GM12891 (cell line): ENCODE results near the gene WBP2NL.

Experiments
- DNase-seq: peaks from one replicate; pipeline ENCODE4 v3.0.0; 2011; ENCODE audit warnings: low spot score; ENCODE audit not compliant: insufficient read length
- FAIRE-seq: peaks from 2 replicates; lab custom pipeline; 2011; peaks lifted over from hg19 to GRCh38; lab: Jason Lieb, UNC
- PAX5 ChIP-seq: IDR thresholded peaks from 2 replicates; pipeline ENCODE4 v1.6.1; 2011; ENCODE audit warnings: low read length, moderate library complexity, mild to moderate bottlenecking; ENCODE audit not compliant: insufficient read depth, severe bottlenecking
- POLR2A ChIP-seq: IDR thresholded peaks from 2 replicates; pipeline ENCODE4 v1.6.1; 2011; ENCODE audit warnings: low read depth, low read length, control low read depth
- POLR2AphosphoS5 ChIP-seq: IDR thresholded peaks from 2 replicates; pipeline ENCODE4 v1.6.1; 2011; ENCODE audit warnings: low read depth, low read length, control low read depth
- POU2F2 ChIP-seq: IDR thresholded peaks from 2 replicates; pipeline ENCODE4 v1.6.1; 2011; ENCODE audit warnings: low read depth, mild to moderate bottlenecking, control low read depth, low read length, moderate library complexity
- SPI1 ChIP-seq: IDR thresholded peaks from 2 replicates; pipeline ENCODE4 v1.6.1; 2011; ENCODE audit warnings: low read depth, low read length, control low read depth
- TAF1 ChIP-seq: IDR thresholded peaks from 2 replicates; pipeline ENCODE4 v1.6.1; 2011; ENCODE audit warnings: low read depth, low read length, control low read depth

Gene WBP2NL

GRCh38 chr22:42060489-42060888, 61.9 kb downstream of the WBP2NL start:
- no peak for TF ChIP-seq POLR2AphosphoS5
- TF ChIP-seq POU2F2, result no peak
- TF ChIP-seq SPI1, result no peak
- no peak for TF ChIP-seq POLR2A
- TF ChIP-seq TAF1, result no peak
- no peak for TF ChIP-seq PAX5
- no peak for FAIRE-seq
- no peak for DNase-seq

GRCh38 chr22:42061041-42061440, 62.5 kb downstream of the WBP2NL start:
- DNase-seq, result no peak
- no peak for TF ChIP-seq POLR2AphosphoS5
- TF ChIP-seq SPI1, result no peak
- TF ChIP-seq PAX5, result no peak
- TF ChIP-seq POU2F2, result no peak
- no peak for TF ChIP-seq TAF1
- no peak for TF ChIP-seq POLR2A
- no peak for FAIRE-seq

GRCh38 chr22:42062506-42063170, 64.0 kb downstream of the WBP2NL start:
- FAIRE-seq, result no peak
- DNase-seq, result no peak
- TF ChIP-seq TAF1 (no peak), SPI1 (no peak), POLR2AphosphoS5 (no peak), PAX5 (no peak), POU2F2 (no peak), POLR2A (no peak)

- FAIRE-seq (no peak), DNase-seq (no peak)
- TF ChIP-seq POLR2A (no peak), TAF1 (no peak), SPI1 (no peak), PAX5 (no peak), POU2F2 (no peak), POLR2AphosphoS5 (no peak)
Observed at GRCh38 chr22:42064629-42065028, 66.0 kb downstream of the WBP2NL start.

GRCh38 chr22:42065438-42066125, 67.0 kb downstream of the WBP2NL start:
- no peak for DNase-seq
- TF ChIP-seq POLR2A (no peak), PAX5 (no peak), POU2F2 (no peak)

GRCh38 chr22:42066126-42066761, 67.7 kb downstream of the WBP2NL start:
- no peak for TF ChIP-seq POLR2AphosphoS5
- TF ChIP-seq PAX5, result no peak
- no peak for TF ChIP-seq POLR2A
- TF ChIP-seq SPI1, result no peak
- no peak for TF ChIP-seq POU2F2
- FAIRE-seq, result no peak
- no peak for DNase-seq

More at GRCh38 chr22:42065438-42066125, 67.0 kb downstream of the WBP2NL start:
- no peak for FAIRE-seq

- TF ChIP-seq POLR2AphosphoS5 (no peak), TAF1 (no peak)
- DNase-seq (no peak), FAIRE-seq (no peak)
Observed at GRCh38 chr22:42066937-42067336, 68.3 kb downstream of the WBP2NL start.

GRCh38 chr22:42067671-42068251, 69.2 kb downstream of the WBP2NL start:
- TF ChIP-seq POLR2AphosphoS5 (no peak), SPI1 (no peak), POLR2A (no peak), POU2F2 (no peak), TAF1 (no peak), PAX5 (no peak)
- DNase-seq (no peak), FAIRE-seq (peak; percentile 9)

- no peak for TF ChIP-seq POLR2AphosphoS5
- DNase-seq (no peak), FAIRE-seq (no peak)
Observed at GRCh38 chr22:42068291-42068690, 69.7 kb downstream of the WBP2NL start.
